Adrenal gland (tissue), 12 donors: ENCODE results near the gene TFF1. TPM values are rescaled to one million over a fixed set of nuclear protein-coding genes. Genes with fewer than 3 reads are reported as not detected.

ENCODE experiments used
- DNase-seq, 7 donors: peaks; one replicate each; pipeline ENCODE4 v3.0.0-alpha.2; 2019 to 2020
- H3K27ac ChIP-seq, 5 donors: fragments of 200-600 bp; sonication (generic) in 4 of 5; 1 replicate in 3 of 5; 2 replicates in 2 of 5; pipeline versions ENCODE4 v1.5.1 to v1.8.0; 2016 to 2020; ENCODE audit warnings: mild to moderate bottlenecking in 1 of 5
- H3K27me3 ChIP-seq: fragments of 200-600 bp; 2 replicates; pipeline ENCODE4 v1.8.0; 2021
- H3K36me3 ChIP-seq, 2 donors: fragments of 200-600 bp; replicated peaks in 1 of 2; 1 replicate in 1 of 2; 2 replicates in 1 of 2; pipeline versions ENCODE4 v1.5.1 to v1.8.0; 2018 to 2022
- H3K4me1 ChIP-seq, 2 donors: fragments of 200-600 bp; replicated peaks in 1 of 2; 1 replicate in 1 of 2; 2 replicates in 1 of 2; pipeline versions ENCODE4 v1.5.1 to v1.8.0; 2018 to 2021
- H3K4me3 ChIP-seq, 4 donors: fragments of 200-600 bp; sonication (generic) in 3 of 4; one replicate each; pipeline ENCODE4 v1.5.1; 2016 to 2018
- H3K9me3 ChIP-seq, 3 donors: fragments of 200-600 bp; sonication (generic) in 1 of 3; replicated peaks in 1 of 3; 1 replicate in 2 of 3; 2 replicates in 1 of 3; pipeline versions ENCODE4 v1.5.1 to v1.8.0; 2016 to 2021
- CTCF ChIP-seq, 6 experiments: fragments of 450-650 bp in 4 of 6; fragments of 200-600 bp in 2 of 6; sonication (generic) in 1 of 6; IDR thresholded peaks; 1 replicate in 5 of 6; 2 replicates in 1 of 6; pipeline versions ENCODE4 v1.5.1 to v1.8.0; 2016 to 2021; ENCODE audit warnings: antibody characterized with exemption in 6 of 6, mild to moderate bottlenecking in 2 of 6, moderate library complexity in 1 of 6
- POLR2A ChIP-seq, 2 donors: fragments of 450-650 bp; IDR thresholded peaks; one replicate each; pipeline ENCODE4 v1.6.1; 2017; ENCODE audit warnings: antibody characterized with exemption in 2 of 2, mild to moderate bottlenecking in 2 of 2, moderate library complexity in 1 of 2
- WGBS, 4 donors: extraction: QIAGEN DNeasy Blood & Tissue Kit in 2 of 4; methylation state at CpG; one replicate each; pipeline versions ENCODE4 v1.1.5 to v1.1.7; 2013 to 2017; 5-methylcytosine and 5-hydroxymethylcytosine counted together
- intact Hi-C, 2 donors: fragments of 100-400 bp; cut with DNase I; formaldehyde crosslinking; loops; one replicate each; pipeline versions ENCODE4 v1.14.1 to v1.15.0; 2022 to 2023
- polyA plus RNA-seq, 3 donors: library from polyadenylated mRNA; stranded (reverse); fragments of 200-250 nt in 2 of 3; fragments of 350-450 nt in 1 of 3; fragmentation: Illumina TruSeq in 1 of 3; extraction: RNeasy Lipid Tissue Mini Kit (QIAGEN cat#74804) in 1 of 3; gene quantifications; one replicate each; pipeline ENCODE4 v1.2.3, GENCODE V29; 2013 to 2014
- total RNA-seq, 9 donors: library from RNA; depleted of rRNA in 4 of 9; stranded (reverse); fragments of >200 nt in 4 of 9; fragments of 120-200 nt in 1 of 9; fragmentation: NEBNext Ultra II Directional in 1 of 9; extraction: Animal tissue kit (Norgen Biotek cat#: 25700) in 1 of 9; gene quantifications; one replicate each; pipeline versions ENCODE4 v1.1.0 to v1.2.4, GENCODE V29; 2013 to 2023
- donor health status: healthy with polysubstance abuse.
- donor health status: Bipolar disorder and iron deficiency.
- donor health status: DM: yes; HTN: yes; CAD: no.
- donor health status: DM: no; HTN: no; CAD: no.
- donor health status: DM: no; HTN: no; CAD: no.
- donor health status: DM: yes; HTN: yes; CAD: no.

Gene TFF1
- total and polyA plus RNA-seq, 12 donors: 0.39 to 1.5 (median 0.72) TPM; not detected in 9

GRCh38 chr21:42388740-42389448 is 22.6 kb upstream of the TFF1 start:
- intact Hi-C loops: no loop called here
- H3K36me3 ChIP-seq: no peaks in the 10 kb centered on the region
- peaks cover 2% of the 10 kb centered on the region for H3K27me3 ChIP-seq
- no peak overlapping the region for H3K27ac ChIP-seq
- H3K9me3 ChIP-seq: no peaks in the 10 kb centered on the region
- 68 to 76% (median 72%) methylated on average over 19 to 20 of the region's 20 CpGs for WGBS, 4 donors
- no peak for DNase-seq
- TF ChIP-seq CTCF (IDR thresholded peaks at IDR 0.05): no peak
- no peak for TF ChIP-seq POLR2A (IDR thresholded peaks at IDR 0.05)
- no peak overlapping the region for H3K4me3 ChIP-seq
- no peaks in the 10 kb centered on the region for H3K4me1 ChIP-seq

GRCh38 chr21:42387843-42388340 is 21.6 kb upstream of the TFF1 start:
- H3K27me3 ChIP-seq: peaks cover 2% of the 10 kb centered on the region
- no peaks in the 10 kb centered on the region for H3K36me3 ChIP-seq
- no peaks in the 10 kb centered on the region for H3K9me3 ChIP-seq
- WGBS, 4 donors: 93 to 95% (median 94%) methylated on average over 6 of the region's 6 CpGs
- no peak for DNase-seq
- intact Hi-C loops: no loop called here
- H3K27ac ChIP-seq: no peak overlapping the region
- TF ChIP-seq CTCF (IDR thresholded peaks at IDR 0.05): no peak
- TF ChIP-seq POLR2A (IDR thresholded peaks at IDR 0.05): no peak
- no peak overlapping the region for H3K4me3 ChIP-seq
- H3K4me1 ChIP-seq: no peaks in the 10 kb centered on the region

DNA sequence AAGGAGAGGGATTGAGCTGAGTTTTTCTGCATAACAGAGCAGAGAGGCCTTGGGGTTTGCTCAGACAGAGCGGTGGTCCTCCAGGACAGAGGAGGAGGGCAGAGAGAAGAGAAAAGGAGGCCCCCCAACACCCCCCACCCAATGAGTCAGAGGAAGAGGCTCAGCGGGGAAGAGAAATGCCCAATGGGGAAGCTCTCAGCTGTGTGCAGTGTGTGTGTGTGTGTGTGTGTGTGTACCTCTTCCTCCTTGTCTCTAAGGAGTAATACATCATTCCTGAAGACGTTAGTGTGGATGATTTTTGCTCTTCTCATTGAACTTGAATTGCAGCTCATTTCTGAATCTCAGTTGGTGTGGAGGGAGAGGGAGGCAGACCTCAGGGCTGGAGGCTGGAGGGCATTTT is 20.8 kb upstream of the TFF1 start:
- peaks cover 2% of the 10 kb centered on the region for H3K27me3 ChIP-seq
- no peaks in the 10 kb centered on the region for H3K9me3 ChIP-seq
- intact Hi-C loops: no loop called here
- H3K36me3 ChIP-seq: no peaks in the 10 kb centered on the region
- no peak for TF ChIP-seq POLR2A (IDR thresholded peaks at IDR 0.05)
- no peak for TF ChIP-seq CTCF (IDR thresholded peaks at IDR 0.05)
- no peaks in the 10 kb centered on the region for H3K4me1 ChIP-seq
- 35 to 57% (median 40%) methylated on average over 2 to 3 of the region's 3 CpGs for WGBS, 4 donors
- no peak overlapping the region for H3K27ac ChIP-seq
- DNase-seq: no peak
- H3K4me3 ChIP-seq: no peak overlapping the region

DNA sequence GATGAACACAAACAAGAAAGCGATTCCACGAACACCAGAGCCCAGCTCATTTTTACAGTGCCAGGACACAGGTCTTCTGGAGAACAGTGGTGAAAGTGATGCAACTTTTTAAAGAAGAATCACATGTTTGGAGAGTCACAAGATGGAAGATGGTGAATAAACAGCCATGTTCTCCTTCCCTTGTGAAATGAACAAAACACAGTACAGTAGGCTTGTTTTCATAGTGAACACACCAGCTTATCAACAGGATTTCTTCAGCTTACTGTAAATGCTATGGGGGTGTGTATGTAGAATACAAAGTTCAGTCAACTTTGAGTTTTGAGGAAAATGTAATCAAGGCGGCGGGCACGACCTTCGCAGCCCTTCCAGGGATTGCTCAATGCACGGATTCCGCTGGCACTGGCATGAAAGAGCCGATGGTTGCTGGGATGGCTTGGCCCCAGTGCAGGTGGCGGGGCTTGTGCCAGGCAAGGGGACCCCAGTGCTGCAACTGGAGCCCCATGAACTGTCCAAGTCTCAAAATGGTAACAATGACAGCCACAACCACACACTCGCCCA is 19.8 kb upstream of the TFF1 start:
- H3K4me3 ChIP-seq: no peak overlapping the region
- WGBS, 4 donors: 77 to 95% (median 92%) methylated on average over 11 of the region's 11 CpGs

More for the DNA sequence above, 19.8 kb upstream of the TFF1 start:
- H3K9me3 ChIP-seq: no peaks in the 10 kb centered on the region
- intact Hi-C loops: no loop called here
- H3K36me3 ChIP-seq: no peaks in the 10 kb centered on the region
- H3K27me3 ChIP-seq: peaks cover 2% of the 10 kb centered on the region
- no peak for TF ChIP-seq CTCF (IDR thresholded peaks at IDR 0.05)
- no peak for TF ChIP-seq POLR2A (IDR thresholded peaks at IDR 0.05)
- no peak for DNase-seq
- no peaks in the 10 kb centered on the region for H3K4me1 ChIP-seq
- no peak overlapping the region for H3K27ac ChIP-seq
